ENCODE data around the gene SLC6A3. TPM values are rescaled to one million over a fixed set of nuclear protein-coding genes. Genes with fewer than 3 reads are reported as not detected.

Gene SLC6A3
- total and polyA plus RNA-seq, 9 donors, result 0.11 to 0.23 (median 0.12) TPM; not detected in 6

- Histone ChIP-seq H3K27ac (ENCODE audit: low read length) (no peak overlapping the region), H3K27me3 (ENCODE audit: control insufficient read depth, insufficient read depth, low read length) (no peaks in the 10 kb centered on the region), H3K4me1 (ENCODE audit: control insufficient read depth, insufficient read depth, low read length) (peaks cover 7% of the 10 kb centered on the region), H3K36me3 (ENCODE audit: control insufficient read depth, insufficient read depth, low read length) (no peaks in the 10 kb centered on the region), H3K4me3 (ENCODE audit: low read length) (no peak overlapping the region), H3K9me3 (replicated peaks; ENCODE audit: control insufficient read depth, low read depth, low read length) (no peaks in the 10 kb centered on the region)
- WGBS (ENCODE audit: insufficient coverage), result 90% methylated on average over 29 of the region's 29 CpGs
- no peak for DNase-seq
Observed at GRCh38 chr5:1421521-1422341, 23.5 kb downstream of the SLC6A3 start.

- DNase-seq, result peak; percentile 31
- 58% methylated on average over 17 of the region's 23 CpGs for WGBS (ENCODE audit: insufficient coverage)
- H3K4me3 ChIP-seq (ENCODE audit: low read length), result no peak overlapping the region
- peaks cover 7% of the 10 kb centered on the region for H3K4me1 ChIP-seq (ENCODE audit: control insufficient read depth, insufficient read depth, low read length)
- H3K9me3 ChIP-seq (replicated peaks; ENCODE audit: control insufficient read depth, low read depth, low read length), result no peaks in the 10 kb centered on the region
- H3K27ac ChIP-seq (ENCODE audit: low read length), result no peak overlapping the region
- no peaks in the 10 kb centered on the region for H3K36me3 ChIP-seq (ENCODE audit: control insufficient read depth, insufficient read depth, low read length)
- no peaks in the 10 kb centered on the region for H3K27me3 ChIP-seq (ENCODE audit: control insufficient read depth, insufficient read depth, low read length)
Observed at GRCh38 chr5:1420211-1421195, 24.7 kb downstream of the SLC6A3 start.

- H3K36me3 ChIP-seq (ENCODE audit: control insufficient read depth, insufficient read depth, low read length), result no peaks in the 10 kb centered on the region
- 67% methylated on average over 11 of the region's 11 CpGs for WGBS (ENCODE audit: insufficient coverage)
- peaks cover 5% of the 10 kb centered on the region for H3K27me3 ChIP-seq (ENCODE audit: control insufficient read depth, insufficient read depth, low read length)
- H3K9me3 ChIP-seq (replicated peaks; ENCODE audit: control insufficient read depth, low read depth, low read length), result no peaks in the 10 kb centered on the region
- H3K27ac ChIP-seq (ENCODE audit: low read length), result no peak overlapping the region
- H3K4me1 ChIP-seq (ENCODE audit: control insufficient read depth, insufficient read depth, low read length), result peaks cover 9% of the 10 kb centered on the region
- DNase-seq, result no peak
- no peak overlapping the region for H3K4me3 ChIP-seq (ENCODE audit: low read length)
Observed at GRCh38 chr5:1419476-1420210, 25.6 kb downstream of the SLC6A3 start.

GRCh38 chr5:1418921-1419280, 26.3 kb downstream of the SLC6A3 start:
- Histone ChIP-seq H3K27ac (ENCODE audit: low read length) (no peak overlapping the region), H3K9me3 (replicated peaks; ENCODE audit: control insufficient read depth, low read depth, low read length) (no peaks in the 10 kb centered on the region), H3K4me1 (ENCODE audit: control insufficient read depth, insufficient read depth, low read length) (peaks cover 12% of the 10 kb centered on the region), H3K4me3 (ENCODE audit: low read length) (no peak overlapping the region), H3K36me3 (ENCODE audit: control insufficient read depth, insufficient read depth, low read length) (no peaks in the 10 kb centered on the region), H3K27me3 (ENCODE audit: control insufficient read depth, insufficient read depth, low read length) (peaks cover 7% of the 10 kb centered on the region)
- DNase-seq, result no peak

GRCh38 chr5:1418238-1418920, 26.9 kb downstream of the SLC6A3 start:
- no peak for DNase-seq
- H3K4me1 ChIP-seq (ENCODE audit: control insufficient read depth, insufficient read depth, low read length), result peaks cover 12% of the 10 kb centered on the region
- no peak overlapping the region for H3K27ac ChIP-seq (ENCODE audit: low read length)
- H3K4me3 ChIP-seq (ENCODE audit: low read length), result no peak overlapping the region
- H3K36me3 ChIP-seq (ENCODE audit: control insufficient read depth, insufficient read depth, low read length), result no peaks in the 10 kb centered on the region
- WGBS (ENCODE audit: insufficient coverage), result 90% methylated on average over 2 of the region's 2 CpGs
- no peaks in the 10 kb centered on the region for H3K9me3 ChIP-seq (replicated peaks; ENCODE audit: control insufficient read depth, low read depth, low read length)
- H3K27me3 ChIP-seq (ENCODE audit: control insufficient read depth, insufficient read depth, low read length), result peaks cover 7% of the 10 kb centered on the region

GRCh38 chr5:1417586-1418225, 27.5 kb downstream of the SLC6A3 start:
- Histone ChIP-seq H3K36me3 (ENCODE audit: control insufficient read depth, insufficient read depth, low read length) (no peaks in the 10 kb centered on the region), H3K4me3 (ENCODE audit: low read length) (no peak overlapping the region), H3K9me3 (replicated peaks; ENCODE audit: control insufficient read depth, low read depth, low read length) (no peaks in the 10 kb centered on the region), H3K27me3 (ENCODE audit: control insufficient read depth, insufficient read depth, low read length) (peaks cover 10% of the 10 kb centered on the region), H3K4me1 (ENCODE audit: control insufficient read depth, insufficient read depth, low read length) (peaks cover 12% of the 10 kb centered on the region), H3K27ac (ENCODE audit: low read length) (no peak overlapping the region)
- DNase-seq, result no peak
- WGBS (ENCODE audit: insufficient coverage), result 56% methylated on average over 3 of the region's 6 CpGs

- Histone ChIP-seq H3K36me3 (ENCODE audit: control insufficient read depth, insufficient read depth, low read length) (no peaks in the 10 kb centered on the region), H3K4me1 (ENCODE audit: control insufficient read depth, insufficient read depth, low read length) (peaks cover 12% of the 10 kb centered on the region), H3K27ac (ENCODE audit: low read length) (no peak overlapping the region), H3K4me3 (ENCODE audit: low read length) (no peak overlapping the region), H3K27me3 (ENCODE audit: control insufficient read depth, insufficient read depth, low read length) (peaks cover 12% of the 10 kb centered on the region), H3K9me3 (replicated peaks; ENCODE audit: control insufficient read depth, low read depth, low read length) (no peaks in the 10 kb centered on the region)
- WGBS (ENCODE audit: insufficient coverage), result 85% methylated on average over 11 of the region's 12 CpGs
- DNase-seq, result no peak
Observed at GRCh38 chr5:1416856-1417469, 28.3 kb downstream of the SLC6A3 start.

- DNase-seq, result no peak
- Histone ChIP-seq H3K27me3 (ENCODE audit: control insufficient read depth, insufficient read depth, low read length) (peaks cover 12% of the 10 kb centered on the region), H3K4me1 (ENCODE audit: control insufficient read depth, insufficient read depth, low read length) (peaks cover 10% of the 10 kb centered on the region), H3K4me3 (ENCODE audit: low read length) (no peak overlapping the region), H3K9me3 (replicated peaks; ENCODE audit: control insufficient read depth, low read depth, low read length) (no peaks in the 10 kb centered on the region), H3K27ac (ENCODE audit: low read length) (no peak overlapping the region), H3K36me3 (ENCODE audit: control insufficient read depth, insufficient read depth, low read length) (no peaks in the 10 kb centered on the region)
- WGBS (ENCODE audit: insufficient coverage), result 73% methylated on average over 20 of the region's 22 CpGs
Observed at GRCh38 chr5:1415626-1416360, 29.4 kb downstream of the SLC6A3 start.
